Lung (tissue), 12 donors: Measurements from ENCODE around the gene KLF16. TPM values are rescaled to one million over a fixed set of nuclear protein-coding genes. Genes with fewer than 3 reads are reported as not detected.
A peak's percentile ranks its signal among the peaks of the same experiment; 100 is the strongest.

Source experiments
- ATAC-seq: fragments of 200-7000 bp; cut with Tn5 transposase; one replicate; pipeline ENCODE4 v1.9.1; 2020; ENCODE audit warnings: moderate number of reproducible peaks; ENCODE audit not compliant: insufficient read depth, low FRiP score
- DNase-seq, 3 donors: peaks; one replicate each; pipeline ENCODE4 v3.0.0-alpha.2; 2013 to 2017
- H3K27ac ChIP-seq, 2 donors: one replicate each; pipeline ENCODE4 v1.5.1; 2013; ENCODE audit warnings: mild to moderate bottlenecking in 2 of 2, moderate library complexity in 2 of 2, control low read depth in 1 of 2, inconsistent platforms in 1 of 2, low read depth in 1 of 2, low read length in 1 of 2
- H3K27me3 ChIP-seq, 3 donors: one replicate each; pipeline ENCODE4 v1.5.1; 2013; ENCODE audit warnings: low read length in 2 of 3; ENCODE audit not compliant: control insufficient read depth in 3 of 3, insufficient read depth in 3 of 3
- H3K36me3 ChIP-seq, 4 donors: one replicate each; pipeline ENCODE4 v1.5.1; 2013; ENCODE audit warnings: low read length in 4 of 4, mild to moderate bottlenecking in 1 of 4, moderate library complexity in 1 of 4; ENCODE audit not compliant: control insufficient read depth in 4 of 4, insufficient read depth in 4 of 4
- H3K4me1 ChIP-seq, 5 donors: one replicate each; pipeline ENCODE4 v1.5.1; 2013; ENCODE audit warnings: low read length in 5 of 5, mild to moderate bottlenecking in 2 of 5, moderate library complexity in 1 of 5; ENCODE audit not compliant: control insufficient read depth in 5 of 5, insufficient read depth in 5 of 5
- H3K4me3 ChIP-seq: one replicate; pipeline ENCODE4 v1.5.1; 2013; ENCODE audit warnings: mild to moderate bottlenecking, control low read depth, moderate library complexity
- H3K9ac ChIP-seq, 2 donors: one replicate each; pipeline ENCODE4 v1.5.1; 2013; ENCODE audit warnings: low read length in 2 of 2, control low read depth in 1 of 2; ENCODE audit not compliant: insufficient read depth in 1 of 2
- H3K9me3 ChIP-seq, 4 donors: one replicate each; pipeline ENCODE4 v1.5.1; 2013; ENCODE audit warnings: low read length in 3 of 4, mild to moderate bottlenecking in 1 of 4, moderate library complexity in 1 of 4; ENCODE audit not compliant: control insufficient read depth in 4 of 4, insufficient read depth in 3 of 4
- WGBS, 2 donors: extraction: QIAGEN DNeasy Blood & Tissue Kit; methylation state at CpG; one replicate each; pipeline ENCODE4 v1.1.7; 2013; 5-methylcytosine and 5-hydroxymethylcytosine counted together
- polyA plus RNA-seq, 2 donors: library from polyadenylated mRNA; stranded (reverse); fragments of 200-250 nt; gene quantifications; one replicate each; pipeline ENCODE4 v1.2.1, GENCODE V29; 2013
- total RNA-seq, 2 donors: library from RNA; depleted of rRNA in 1 of 2; stranded (reverse); fragments of >200 nt in 1 of 2; gene quantifications; one replicate each; pipeline ENCODE4 v1.2.1, GENCODE V29; 2014 to 2021
- TF ChIP-seq, protein P1 (sequence below): IDR thresholded peaks from 2 replicates; pipeline ENCODE4 v1.5.1; 2012; ENCODE audit warnings: mild to moderate bottlenecking; ENCODE audit errors: control extremely low read depth, extremely low read depth
- donor health status: control.
- donor health status: control.
- donor health status: Bipolar disorder and iron deficiency.
- donor health status: healthy.
- donor health status: DM: yes; HTN: yes; CAD: no.

KLF16 gene
- total and polyA plus RNA-seq, 4 donors: 3.3 to 25.6 (median 15.8) TPM

DNA sequence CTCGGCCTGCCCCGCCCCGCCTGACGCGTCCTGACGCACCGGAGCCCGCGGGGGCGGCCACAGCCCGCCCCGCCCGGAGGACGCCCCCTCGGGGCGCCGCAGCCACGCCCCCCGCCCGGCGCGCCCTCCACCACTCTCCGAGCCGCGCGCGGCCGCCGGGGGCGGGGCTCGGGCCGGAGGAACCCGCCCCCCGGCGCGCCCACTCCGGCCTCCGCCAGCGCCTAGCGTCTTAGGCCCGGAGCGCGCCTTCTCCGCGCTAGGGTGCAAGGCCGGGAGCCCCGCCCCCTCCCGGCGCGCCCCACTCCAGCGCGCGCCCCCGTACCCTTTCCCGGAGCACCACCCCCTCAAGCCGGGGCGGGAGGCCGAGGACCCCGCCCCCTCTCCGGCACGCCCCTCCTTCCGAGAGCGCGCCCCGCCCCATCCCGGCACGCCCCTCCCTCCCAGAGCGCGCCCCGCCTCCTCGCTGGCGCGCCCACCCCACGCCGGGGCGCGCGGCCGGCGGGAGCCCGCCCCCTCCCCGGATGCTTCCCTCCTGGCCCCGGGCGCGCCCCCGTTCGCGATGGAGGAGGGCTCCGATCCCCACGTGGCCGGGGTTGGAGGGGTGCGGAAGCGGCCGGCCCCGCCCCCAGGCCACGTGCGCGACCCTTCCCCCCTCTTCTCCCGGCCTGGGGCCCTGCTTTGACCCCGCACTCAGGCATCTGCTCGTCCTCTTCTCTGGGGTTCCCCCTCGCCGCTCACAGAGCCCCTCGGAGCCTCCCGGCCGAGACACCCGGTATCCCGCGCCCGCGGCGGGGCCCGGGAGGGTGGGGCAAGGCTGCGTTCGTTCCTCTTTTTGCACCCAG is 480 bp upstream of the KLF16 start:
- H3K9me3 ChIP-seq: no peaks in the 10 kb centered on the region
- H3K4me3 ChIP-seq: peak overlapping the region; percentile 78
- DNase-seq: peak; percentile 94 to 96 (median 96)
- peak overlapping the region; percentile 71 to 86 for H3K27ac ChIP-seq
- TF ChIP-seq, protein P1, sequence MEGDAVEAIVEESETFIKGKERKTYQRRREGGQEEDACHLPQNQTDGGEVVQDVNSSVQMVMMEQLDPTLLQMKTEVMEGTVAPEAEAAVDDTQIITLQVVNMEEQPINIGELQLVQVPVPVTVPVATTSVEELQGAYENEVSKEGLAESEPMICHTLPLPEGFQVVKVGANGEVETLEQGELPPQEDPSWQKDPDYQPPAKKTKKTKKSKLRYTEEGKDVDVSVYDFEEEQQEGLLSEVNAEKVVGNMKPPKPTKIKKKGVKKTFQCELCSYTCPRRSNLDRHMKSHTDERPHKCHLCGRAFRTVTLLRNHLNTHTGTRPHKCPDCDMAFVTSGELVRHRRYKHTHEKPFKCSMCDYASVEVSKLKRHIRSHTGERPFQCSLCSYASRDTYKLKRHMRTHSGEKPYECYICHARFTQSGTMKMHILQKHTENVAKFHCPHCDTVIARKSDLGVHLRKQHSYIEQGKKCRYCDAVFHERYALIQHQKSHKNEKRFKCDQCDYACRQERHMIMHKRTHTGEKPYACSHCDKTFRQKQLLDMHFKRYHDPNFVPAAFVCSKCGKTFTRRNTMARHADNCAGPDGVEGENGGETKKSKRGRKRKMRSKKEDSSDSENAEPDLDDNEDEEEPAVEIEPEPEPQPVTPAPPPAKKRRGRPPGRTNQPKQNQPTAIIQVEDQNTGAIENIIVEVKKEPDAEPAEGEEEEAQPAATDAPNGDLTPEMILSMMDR: no peak
- WGBS, 2 donors: 1% methylated on average over 44 to 114 of the region's 115 CpGs
- H3K9ac ChIP-seq: no peak overlapping the region
- no peaks in the 10 kb centered on the region for H3K27me3 ChIP-seq
- peaks cover 0 to 39% (median 17%) of the 10 kb centered on the region in 5 donors for H3K4me1 ChIP-seq
- H3K36me3 ChIP-seq: no peaks in the 10 kb centered on the region
- ATAC-seq: peak; percentile 83

DNA sequence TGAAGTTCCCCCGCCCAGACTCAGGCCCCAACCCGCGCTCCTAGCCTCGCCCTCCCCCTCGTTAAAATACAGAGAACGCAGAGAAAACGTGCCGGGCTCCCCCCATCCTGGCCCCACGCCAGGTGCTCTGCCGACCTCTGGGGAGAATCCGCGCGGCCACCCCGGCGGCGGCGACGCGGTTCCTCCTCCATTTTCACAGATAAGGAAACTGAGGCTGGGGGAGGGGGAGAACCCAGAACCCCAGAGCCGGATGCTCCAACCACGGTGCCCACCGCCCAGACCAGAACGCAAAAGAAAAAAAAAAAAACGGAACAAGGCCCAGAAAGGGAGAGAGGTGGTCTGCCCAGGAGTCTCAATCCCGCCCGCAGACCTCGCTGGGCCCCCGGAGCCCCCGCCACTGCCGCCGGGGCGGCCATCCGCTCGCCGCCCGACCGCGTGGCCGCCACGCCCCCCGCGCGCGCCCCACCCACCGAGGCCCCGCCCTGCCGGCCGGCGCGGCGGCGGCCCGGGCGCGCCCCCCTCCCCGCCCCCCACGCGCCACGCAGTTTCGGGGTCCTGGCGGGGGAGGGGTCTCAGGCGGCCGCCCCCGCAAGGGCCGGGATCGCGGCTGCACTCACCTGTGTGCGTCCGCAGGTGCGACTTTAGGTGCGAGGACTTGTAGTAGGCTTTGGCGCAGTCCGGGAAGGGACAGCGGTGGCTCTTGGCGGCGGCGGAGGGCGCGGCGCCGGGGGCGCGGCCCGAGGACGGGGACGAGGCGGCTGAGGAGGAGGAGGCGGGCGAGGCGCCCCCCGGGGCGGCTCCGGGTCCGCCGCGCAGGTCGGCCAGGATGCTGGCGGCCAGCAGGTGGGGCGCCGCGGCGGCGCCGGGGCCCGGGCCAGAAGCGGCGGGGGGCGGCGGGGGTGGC is 703 bp downstream of the KLF16 start:
- no peaks in the 10 kb centered on the region for H3K27me3 ChIP-seq
- TF ChIP-seq, protein P1: no peak
- peak overlapping the region; percentile 78 for H3K4me3 ChIP-seq
- peaks cover 0 to 44% (median 24%) of the 10 kb centered on the region in 5 donors for H3K4me1 ChIP-seq
- H3K9me3 ChIP-seq: no peaks in the 10 kb centered on the region
- H3K36me3 ChIP-seq: no peaks in the 10 kb centered on the region
- 0 to 1% methylated on average over 65 to 109 of the region's 109 CpGs for WGBS, 2 donors
- H3K9ac ChIP-seq: no peak overlapping the region
- H3K27ac ChIP-seq: peak overlapping the region; percentile 73 to 82
- ATAC-seq (no peak), DNase-seq (peak; percentile 55 to 65 (median 63))

DNA sequence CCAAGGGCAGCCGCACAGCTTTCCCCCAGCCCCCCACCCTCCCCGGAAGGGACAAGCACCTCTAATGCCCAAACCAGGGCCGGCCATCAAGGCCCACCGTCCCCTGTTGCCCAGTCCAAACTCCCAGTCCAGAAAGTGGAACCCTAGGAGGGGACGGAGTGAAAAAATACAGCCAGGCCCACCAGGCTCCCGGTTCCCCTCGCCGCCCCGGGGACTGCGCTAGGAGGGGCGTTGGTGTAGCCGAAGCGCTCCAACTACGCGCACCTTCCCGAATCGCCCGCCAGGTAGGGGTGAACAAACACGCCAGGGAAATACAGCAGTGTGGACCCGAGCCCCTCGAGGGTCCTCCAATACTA is 1.3 kb downstream of the KLF16 start:
- H3K4me1 ChIP-seq: peaks cover 0 to 47% (median 27%) of the 10 kb centered on the region in 5 donors
- 4 to 9% methylated on average over 21 of the region's 21 CpGs for WGBS, 2 donors
- no peaks in the 10 kb centered on the region for H3K36me3 ChIP-seq
- H3K9ac ChIP-seq: no peak overlapping the region
- ATAC-seq: no peak
- no peaks in the 10 kb centered on the region for H3K9me3 ChIP-seq
- peak overlapping the region; percentile 56 for H3K4me3 ChIP-seq
- no peaks in the 10 kb centered on the region for H3K27me3 ChIP-seq
- TF ChIP-seq, protein P1: no peak
- H3K27ac ChIP-seq: no peak overlapping the region
- no peak for DNase-seq
